Neural cell (in vitro differentiated cells): ENCODE data around the gene LGALS1.

Source experiments
- CTCF ChIP-seq: fragments of 450-650 bp; IDR thresholded peaks from 2 replicates; pipeline ENCODE4 v1.5.1; 2014; ENCODE audit warnings: antibody characterized with exemption, mild to moderate bottlenecking, moderate library complexity; ENCODE audit not compliant: poor library complexity, severe bottlenecking
- EZH2 ChIP-seq: fragments of 200-600, 300-800 bp; shearing (Covaris generic), sonication (generic); IDR thresholded peaks from 2 replicates; pipeline ENCODE4 v1.6.1; 2014; ENCODE audit warnings: antibody characterized with exemption, low read length, borderline replicate concordance, mild to moderate bottlenecking; ENCODE audit not compliant: insufficient read depth, poor library complexity, severe bottlenecking
- POLR2AphosphoS5 ChIP-seq: IDR thresholded peaks from 2 replicates; pipeline ENCODE4 v1.6.1; 2012
- REST ChIP-seq: IDR thresholded peaks from 2 replicates; pipeline ENCODE4 v1.6.1; 2012; ENCODE audit warnings: borderline replicate concordance

- TF ChIP-seq CTCF (no peak), EZH2 (no peak), POLR2AphosphoS5 (no peak), REST (no peak)
These were observed 45.5 kb upstream of the LGALS1 start for GRCh38 chr22:37629928-37630327.
